Skeletal muscle satellite cell (primary cell): ENCODE results near the gene DDHD1. TPM values are rescaled to one million over a fixed set of nuclear protein-coding genes. Genes with fewer than 3 reads are reported as not detected.
"Not testable (repeated sequence)": the region's sequence is repeated elsewhere in the genome, so short reads cannot be mapped to it uniquely, and the experiment has no call there.

Experiments used
- H3K27me3 ChIP-seq: 2 replicates; pipeline ENCODE4 v1.7.0; 2013; ENCODE audit warnings: low read length; ENCODE audit not compliant: control insufficient read depth, insufficient read depth
- H3K36me3 ChIP-seq: 2 replicates; pipeline ENCODE4 v1.7.0; 2013; ENCODE audit warnings: mild to moderate bottlenecking, control low read depth, low read length; ENCODE audit not compliant: insufficient read depth
- H3K4me1 ChIP-seq: 2 replicates; pipeline ENCODE4 v1.7.0; 2013; ENCODE audit warnings: low read length; ENCODE audit not compliant: control insufficient read depth, insufficient read depth
- H3K4me2 ChIP-seq: 2 replicates; pipeline ENCODE4 v1.7.0; 2013; ENCODE audit warnings: mild to moderate bottlenecking, low read length
- H3K4me3 ChIP-seq: 2 replicates; pipeline ENCODE4 v1.7.0; 2013; ENCODE audit warnings: low read length
- H3K9ac ChIP-seq: 2 replicates; pipeline ENCODE4 v1.7.0; 2013; ENCODE audit warnings: mild to moderate bottlenecking, low read depth, low read length, moderate library complexity
- H3K9me3 ChIP-seq: replicated peaks from 2 replicates; pipeline ENCODE4 v1.7.0; 2013; ENCODE audit warnings: mild to moderate bottlenecking, control low read depth, low read length
- total RNA-seq: library from RNA; depleted of rRNA; stranded (reverse); fragments of >200 nt; gene quantifications from 2 replicates; pipeline ENCODE4 v1.2.3, GENCODE V29; 2012; rRNA removed

Gene DDHD1
- 25.8 and 31.4 TPM in 2 replicates for total RNA-seq

GRCh38 chr14:53152887-53153701 is at the start of gene DDHD1:
Gene DDHD1, minus strand, starts transcription at chr14:53153323. Its CDS starts 225 bp downstream, at chr14:53153098.
- H3K4me1 ChIP-seq: peaks cover 6% of the 10 kb centered on the region
- no peaks in the 10 kb centered on the region for H3K36me3 ChIP-seq
- peak within 1 kb of the TSS; percentile 82 for H3K9ac ChIP-seq
- peak within 1 kb of the TSS; percentile 86 for H3K4me2 ChIP-seq
- H3K9me3 ChIP-seq: no peaks in the 10 kb centered on the region
- peak within 1 kb of the TSS; percentile 93 for H3K4me3 ChIP-seq
- no peaks in the 10 kb centered on the region for H3K27me3 ChIP-seq

DNA sequence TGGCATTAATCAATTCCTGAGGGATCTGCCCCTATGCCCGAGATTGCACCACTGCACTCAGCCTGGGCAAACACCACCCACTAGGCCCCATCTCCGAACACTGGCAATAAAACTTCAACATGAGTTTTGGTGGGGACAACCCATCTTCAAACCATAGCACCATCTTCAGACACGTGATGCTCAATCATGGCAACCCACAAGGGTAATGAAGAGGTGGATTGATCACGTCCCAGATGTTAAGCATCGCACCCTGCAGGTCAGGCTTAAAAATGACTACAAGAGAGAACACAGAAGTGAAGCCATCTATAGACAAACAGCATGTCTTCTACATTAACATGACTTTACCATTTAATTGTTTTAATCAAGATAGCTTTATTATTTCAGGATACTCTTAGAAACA is 42.8 kb upstream of the DDHD1 start:
- Histone ChIP-seq H3K4me2 (no peak overlapping the region), H3K4me1 (peaks cover 2% of the 10 kb centered on the region), H3K9me3 (no peaks in the 10 kb centered on the region), H3K27me3 (peaks cover 12% of the 10 kb centered on the region), H3K9ac (no peak overlapping the region), H3K4me3 (no peak overlapping the region), H3K36me3 (no peaks in the 10 kb centered on the region)

DNA sequence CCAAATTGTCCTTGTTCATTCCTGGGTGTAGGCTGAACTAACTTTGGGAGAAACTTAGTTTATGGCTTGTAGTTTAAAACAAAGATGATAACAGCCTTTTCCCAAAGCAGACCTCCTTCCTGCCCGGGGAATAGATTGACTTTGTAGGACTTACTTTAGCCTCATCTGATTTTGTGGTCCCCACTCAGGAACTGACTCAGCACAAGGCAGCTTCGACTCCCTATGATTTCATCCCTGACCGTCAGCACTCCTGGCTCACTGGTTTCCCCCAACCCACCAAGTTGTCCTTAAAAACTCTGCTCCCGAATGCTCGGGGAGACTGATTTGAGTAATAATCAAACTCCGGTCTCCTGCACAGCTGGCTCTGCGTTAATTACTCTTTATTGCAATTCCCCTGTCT is 40.1 kb upstream of the DDHD1 start:
- H3K27me3 ChIP-seq: peaks cover 4% of the 10 kb centered on the region
- no peaks in the 10 kb centered on the region for H3K9me3 ChIP-seq
- no peak overlapping the region for H3K9ac ChIP-seq
- H3K36me3 ChIP-seq: no peaks in the 10 kb centered on the region
- H3K4me1 ChIP-seq: peaks cover 2% of the 10 kb centered on the region
- H3K4me2 ChIP-seq: no peak overlapping the region
- no peak overlapping the region for H3K4me3 ChIP-seq

DNA sequence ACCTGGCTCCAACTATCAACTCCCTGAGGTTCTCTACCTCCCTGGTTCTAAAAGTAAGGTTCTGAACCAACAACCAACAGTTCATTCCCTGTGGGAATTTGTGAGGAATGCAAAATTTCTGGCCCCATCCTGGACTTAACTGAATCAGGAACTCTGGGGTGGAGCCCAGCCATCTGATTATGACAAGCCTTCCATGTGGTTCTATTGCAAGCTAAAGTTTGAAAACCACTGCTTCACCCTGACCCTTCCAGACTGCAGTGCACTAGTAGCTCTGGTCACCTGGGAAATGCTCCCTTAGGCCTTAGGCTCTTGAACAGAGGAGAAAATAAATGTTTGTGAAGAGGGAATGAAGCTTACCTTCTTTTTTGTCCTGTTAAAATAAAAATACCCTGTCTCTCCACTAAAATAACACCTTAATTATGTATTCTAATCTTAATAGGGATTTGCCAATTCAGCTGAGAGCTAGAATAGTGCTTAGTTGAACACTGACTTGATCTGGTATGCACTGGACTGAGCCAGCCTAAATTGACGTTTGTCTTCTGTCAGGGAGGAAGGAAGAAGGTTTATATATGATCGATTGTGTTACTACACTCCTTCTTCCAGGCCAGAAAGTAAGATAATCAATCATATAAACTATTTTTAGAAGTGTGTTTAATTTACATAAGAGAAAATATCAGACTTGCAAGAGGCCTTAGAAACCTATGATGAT is 39.1 kb upstream of the DDHD1 start:
- H3K36me3 ChIP-seq: no peaks in the 10 kb centered on the region
- peaks cover 2% of the 10 kb centered on the region for H3K4me1 ChIP-seq
- no peak overlapping the region for H3K4me2 ChIP-seq
- H3K27me3 ChIP-seq: no peaks in the 10 kb centered on the region
- no peak overlapping the region for H3K4me3 ChIP-seq
- H3K9me3 ChIP-seq: no peaks in the 10 kb centered on the region
- no peak overlapping the region for H3K9ac ChIP-seq

GRCh38 chr14:53190938-53191337 is 37.8 kb upstream of the DDHD1 start:
- Histone ChIP-seq H3K36me3 (no peaks in the 10 kb centered on the region), H3K9me3 (no peaks in the 10 kb centered on the region), H3K4me1 (peaks cover 2% of the 10 kb centered on the region), H3K9ac (no peak overlapping the region), H3K27me3 (peaks cover 4% of the 10 kb centered on the region), H3K4me3 (no peak overlapping the region), H3K4me2 (no peak overlapping the region)

- H3K27me3 ChIP-seq: peaks cover 4% of the 10 kb centered on the region
- H3K4me2 ChIP-seq: no peak overlapping the region
- no peak overlapping the region for H3K9ac ChIP-seq
- H3K4me3 ChIP-seq: no peak overlapping the region
- H3K36me3 ChIP-seq: no peaks in the 10 kb centered on the region
- no peaks in the 10 kb centered on the region for H3K9me3 ChIP-seq
- H3K4me1 ChIP-seq: no peaks in the 10 kb centered on the region
Measured at GRCh38 chr14:53187921-53188463, 34.9 kb upstream of the DDHD1 start.

DNA sequence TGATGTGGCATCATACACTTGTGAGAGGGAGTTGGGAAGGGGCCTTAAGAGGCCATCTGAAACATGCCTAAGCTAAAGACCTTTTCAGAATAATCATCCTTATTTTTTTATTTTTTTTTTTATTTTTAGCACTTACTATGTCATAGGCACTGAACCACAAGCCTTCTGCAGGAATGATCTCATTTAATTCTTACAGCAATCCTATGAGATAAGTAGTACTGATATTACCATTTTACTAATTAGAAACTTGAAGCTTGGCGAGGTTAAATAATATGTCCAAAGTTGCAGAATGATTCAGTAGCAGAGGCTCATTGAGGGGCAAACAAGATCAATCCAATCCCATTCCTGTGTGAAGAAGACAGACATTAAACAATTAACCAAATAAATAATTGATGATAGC is 33.4 kb upstream of the DDHD1 start:
- no peaks in the 10 kb centered on the region for H3K9me3 ChIP-seq
- H3K27me3 ChIP-seq: peaks cover 4% of the 10 kb centered on the region
- H3K4me3 ChIP-seq: no peak overlapping the region
- H3K4me1 ChIP-seq: no peaks in the 10 kb centered on the region
- no peak overlapping the region for H3K9ac ChIP-seq
- no peak overlapping the region for H3K4me2 ChIP-seq
- no peaks in the 10 kb centered on the region for H3K36me3 ChIP-seq

GRCh38 chr14:53183611-53184010 is 30.5 kb upstream of the DDHD1 start:
- Histone ChIP-seq H3K4me1 (no peaks in the 10 kb centered on the region), H3K9ac (no peak overlapping the region), H3K4me2 (no peak overlapping the region), H3K4me3 (no peak overlapping the region), H3K36me3 (no peaks in the 10 kb centered on the region), H3K27me3 (peaks cover 7% of the 10 kb centered on the region), H3K9me3 (no peaks in the 10 kb centered on the region)

DNA sequence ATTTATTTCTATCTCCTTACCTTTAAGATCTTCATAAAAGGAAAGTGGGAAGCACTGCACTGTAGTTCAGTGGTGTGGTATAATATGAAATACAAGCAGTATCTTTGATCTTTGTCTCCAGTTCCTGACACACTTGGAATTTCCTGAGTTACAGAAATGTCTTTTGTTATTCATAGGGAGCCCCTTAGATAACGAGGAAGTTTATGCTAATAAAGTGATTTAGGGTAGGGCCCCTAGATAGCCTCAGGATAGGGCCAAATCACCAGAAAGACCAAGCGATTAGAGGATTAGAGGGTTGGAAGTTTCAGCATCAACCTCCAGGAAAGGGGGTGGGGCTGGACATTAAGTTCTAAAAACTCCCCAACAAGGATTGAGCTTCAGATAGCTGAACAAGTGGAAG is 29.9 kb upstream of the DDHD1 start:
- Histone ChIP-seq H3K4me1 (no peaks in the 10 kb centered on the region), H3K4me3 (no peak overlapping the region), H3K27me3 (peaks cover 7% of the 10 kb centered on the region), H3K36me3 (no peaks in the 10 kb centered on the region), H3K4me2 (no peak overlapping the region), H3K9ac (no peak overlapping the region), H3K9me3 (no peaks in the 10 kb centered on the region)

DNA sequence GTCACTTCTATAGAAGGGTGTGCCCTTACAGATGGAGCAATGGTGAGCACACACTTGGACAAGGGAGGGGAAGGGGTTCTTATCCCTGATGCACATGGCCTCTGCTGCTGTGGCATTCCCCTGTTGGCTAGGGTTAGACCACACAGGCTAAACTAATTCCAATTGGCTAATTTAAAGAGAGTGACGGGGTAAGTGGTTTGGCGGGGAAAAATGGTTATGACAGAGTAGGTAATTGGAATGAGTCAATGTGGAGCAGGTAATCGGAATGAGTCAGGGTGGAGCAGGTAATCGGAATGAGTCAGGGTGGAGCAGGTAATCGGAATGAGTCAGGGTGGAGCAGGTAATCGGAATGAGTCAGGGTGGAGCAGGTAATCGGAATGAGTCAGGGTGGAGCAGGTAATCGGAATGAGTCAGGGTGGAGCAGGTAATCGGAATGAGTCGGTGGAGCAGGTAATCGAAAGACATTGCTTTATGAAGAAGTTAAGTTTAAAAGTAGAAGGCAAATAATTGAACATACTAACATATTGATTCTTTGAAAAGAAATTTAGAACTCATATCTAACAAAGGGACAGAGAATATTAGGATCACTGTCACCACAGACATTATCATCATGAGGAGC is 28.4 kb upstream of the DDHD1 start:
- not testable (repeated sequence) for H3K27me3 ChIP-seq, H3K4me2 ChIP-seq, H3K36me3 ChIP-seq, H3K9me3 ChIP-seq, H3K9ac ChIP-seq, H3K4me3 ChIP-seq, H3K4me1 ChIP-seq
